HG03280 (cell line): Measurements from ENCODE around the gene AK6.
"Not testable (repeated sequence)": the region's sequence is repeated elsewhere in the genome, so short reads cannot be mapped to it uniquely, and the experiment has no call there.

Experiments
- ATAC-seq: cut with Tn5 transposase; IDR thresholded peaks from one replicate; pipeline ENCODE4 v1.9.1; 2021; ENCODE audit warnings: mild to moderate bottlenecking, moderate library complexity; ENCODE audit not compliant: unreplicated experiment

Gene AK6

DNA sequence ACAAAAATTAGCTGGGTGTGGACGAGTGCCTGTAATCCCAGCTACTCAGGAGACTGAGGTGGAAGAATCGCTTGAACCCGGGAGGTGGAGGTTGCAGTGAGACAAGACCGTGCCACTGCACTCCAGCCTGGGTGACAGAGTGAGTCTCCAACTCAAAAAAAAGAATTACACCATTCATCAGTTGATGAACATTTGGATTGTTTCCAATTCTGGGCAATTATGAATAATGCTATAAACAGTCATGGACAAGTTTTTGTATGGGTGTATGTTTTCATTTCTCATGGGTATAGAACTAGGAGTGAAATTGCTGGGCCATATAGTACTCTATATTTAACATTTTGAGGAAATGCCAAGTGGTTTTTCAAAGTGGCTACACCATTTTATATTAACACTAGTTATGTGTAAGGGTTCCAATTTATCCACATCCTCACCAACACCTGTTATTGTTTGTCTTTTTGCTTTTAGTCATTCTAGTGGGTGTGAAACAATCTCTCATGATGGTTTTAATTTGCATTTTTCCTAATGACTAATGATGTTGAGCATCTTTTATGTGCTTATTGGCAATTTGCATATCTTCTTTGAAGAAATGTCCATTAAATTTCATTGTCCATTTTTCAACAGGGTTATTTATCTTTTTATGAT is 27.7 kb downstream of the AK6 start:
- no peak for ATAC-seq

DNA sequence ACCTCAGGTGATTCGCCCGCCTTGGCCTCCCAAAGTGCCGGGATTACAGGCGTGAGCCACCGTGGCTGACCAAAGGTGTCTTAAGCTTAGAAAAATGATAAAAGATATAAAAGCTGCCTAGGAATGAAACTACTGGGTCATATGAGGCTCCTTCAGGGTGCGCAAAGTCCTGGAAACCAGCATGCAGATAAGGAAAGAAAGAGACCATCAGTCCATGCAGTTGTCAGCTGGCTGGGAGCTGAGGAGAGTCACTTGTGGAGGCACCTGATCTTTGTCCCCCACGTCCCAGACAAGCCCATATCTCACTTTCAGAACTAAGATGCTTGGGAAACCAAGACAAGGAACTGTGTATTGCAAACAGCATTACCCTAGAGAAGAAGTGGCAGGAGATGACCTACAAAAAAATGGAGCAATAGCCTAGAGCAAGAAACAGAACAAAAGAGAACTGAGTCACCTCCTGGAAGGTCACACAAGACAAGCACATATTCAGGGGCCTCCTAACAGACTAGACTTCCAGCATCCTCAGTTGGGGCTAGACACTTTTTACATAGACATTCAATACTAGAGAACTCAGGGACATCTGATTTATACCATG is 33.9 kb downstream of the AK6 start:
- no peak for ATAC-seq

DNA sequence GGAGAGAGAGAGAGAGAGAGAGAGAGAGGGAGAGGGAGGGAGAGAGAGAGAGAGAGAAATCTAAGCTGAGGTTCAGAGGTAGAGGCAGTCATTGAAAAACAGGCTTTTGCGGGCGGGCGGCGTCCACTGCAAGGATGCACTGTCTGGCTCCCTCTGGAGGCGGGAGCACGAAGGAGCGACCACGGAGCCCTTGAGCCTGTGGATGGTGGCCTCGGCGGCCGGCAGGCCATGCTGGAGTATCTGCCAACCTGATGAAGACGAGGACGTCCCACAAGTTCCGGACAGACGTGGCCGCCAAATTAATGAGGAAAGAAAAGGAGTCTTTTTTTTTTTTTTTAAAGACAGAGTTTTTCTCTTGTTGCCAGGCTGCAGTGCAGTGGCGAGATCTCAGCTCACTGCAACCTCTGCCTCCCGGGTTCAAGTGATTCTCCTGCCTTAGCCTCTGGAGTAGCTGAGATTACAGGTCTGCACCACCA is 34.5 kb downstream of the AK6 start:
- peak; percentile 60 for ATAC-seq

DNA sequence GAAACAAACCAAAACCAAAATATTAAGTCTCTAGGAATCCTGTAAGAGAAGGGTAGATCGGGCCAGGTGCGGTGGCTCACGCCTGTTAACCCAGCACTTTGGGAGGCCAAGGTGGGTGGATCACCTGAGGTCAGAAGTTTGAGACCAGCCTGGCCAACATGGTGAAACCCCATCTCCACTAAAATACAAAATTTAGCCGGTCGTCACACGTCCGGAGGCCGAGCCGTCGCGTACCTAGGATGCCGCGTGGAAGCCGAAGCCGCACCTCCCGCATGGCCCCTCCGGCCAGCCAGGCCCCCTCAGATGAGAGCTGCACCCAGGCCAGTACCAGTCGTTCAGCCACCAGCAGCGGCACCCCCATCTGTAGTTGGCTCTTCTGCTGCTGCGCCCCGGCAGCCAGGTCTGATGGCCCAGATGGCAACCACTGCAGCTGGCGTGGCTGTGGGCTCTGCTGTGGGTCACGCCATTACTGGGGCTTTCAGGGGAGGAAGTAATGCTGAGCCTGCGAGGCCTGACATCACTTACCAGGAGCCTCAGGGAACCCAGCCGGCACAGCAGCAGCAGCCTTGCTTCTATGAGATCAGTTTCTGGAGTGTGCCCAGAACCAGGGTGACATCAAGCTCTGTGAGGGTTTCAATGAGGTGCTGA is 35.5 kb downstream of the AK6 start:
- not testable (repeated sequence) for ATAC-seq

DNA sequence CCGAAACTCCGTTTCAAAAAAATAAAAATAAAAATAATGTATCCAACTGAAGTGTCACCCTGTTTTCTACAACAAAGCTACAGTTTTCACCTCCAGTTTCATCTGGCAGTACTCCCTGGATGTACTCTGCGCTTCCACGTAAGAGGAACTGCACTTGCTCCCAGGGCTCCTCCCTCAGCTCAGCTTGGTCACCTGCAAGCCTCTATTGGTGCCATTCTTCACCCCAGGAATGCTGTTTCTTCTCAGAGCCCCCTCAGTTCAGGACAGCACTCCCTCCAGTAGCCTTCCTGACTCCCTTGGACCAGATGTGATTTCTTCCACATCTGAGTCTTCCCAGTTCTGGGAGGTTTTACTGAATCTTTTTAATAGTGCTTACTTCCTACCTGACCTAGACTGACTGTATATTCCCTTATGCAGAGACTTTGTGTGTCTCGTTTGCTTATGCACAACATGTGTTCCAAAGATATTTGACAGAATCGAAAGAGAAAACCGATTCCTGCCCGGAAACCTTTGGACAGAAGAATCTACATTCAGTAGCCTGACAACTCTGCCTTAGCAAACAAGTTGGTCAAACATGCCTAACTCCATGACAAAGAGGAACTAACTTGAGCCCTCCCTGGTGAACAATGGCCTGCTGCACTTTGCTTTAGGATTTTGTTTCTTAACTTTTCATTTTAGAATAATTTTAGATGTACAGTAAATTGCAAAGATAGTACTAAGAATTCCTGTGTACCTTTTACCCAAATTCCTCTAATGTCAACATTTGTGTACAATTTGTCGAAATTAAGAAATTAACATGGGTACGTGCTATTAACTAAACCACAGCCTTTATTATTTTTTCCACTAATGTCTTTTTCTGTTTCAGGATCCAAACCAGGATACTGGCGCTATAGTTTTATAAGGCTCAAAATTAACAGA is 37.5 kb downstream of the AK6 start:
- no peak for ATAC-seq

DNA sequence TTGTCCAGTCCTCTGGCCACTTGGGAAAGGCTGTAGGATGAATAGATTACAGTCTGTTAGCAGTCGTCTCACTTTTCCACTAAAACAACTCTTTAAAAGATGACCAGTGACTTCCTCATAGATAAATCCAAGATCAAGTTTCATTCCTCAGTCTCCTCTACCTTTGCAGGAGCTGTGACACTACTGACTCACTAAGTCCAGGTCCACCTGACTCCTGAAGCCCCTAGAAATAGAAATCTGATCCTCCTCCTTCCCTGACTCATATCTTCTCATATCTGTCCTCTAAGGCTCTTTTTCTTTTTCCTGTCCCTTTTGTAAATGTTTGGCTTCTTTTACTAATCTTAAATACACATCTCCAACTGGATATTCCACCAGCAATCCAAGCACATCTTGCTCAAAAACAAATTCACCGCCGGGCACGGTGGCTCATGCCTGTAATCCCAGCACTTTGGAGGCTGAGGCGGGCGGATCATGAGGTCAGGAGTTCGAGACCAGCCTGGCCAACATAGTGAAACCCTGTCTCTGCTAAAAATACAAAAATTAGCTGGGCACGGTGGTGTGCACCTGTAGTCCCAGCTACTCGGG is 39.3 kb downstream of the AK6 start:
- no peak for ATAC-seq

DNA sequence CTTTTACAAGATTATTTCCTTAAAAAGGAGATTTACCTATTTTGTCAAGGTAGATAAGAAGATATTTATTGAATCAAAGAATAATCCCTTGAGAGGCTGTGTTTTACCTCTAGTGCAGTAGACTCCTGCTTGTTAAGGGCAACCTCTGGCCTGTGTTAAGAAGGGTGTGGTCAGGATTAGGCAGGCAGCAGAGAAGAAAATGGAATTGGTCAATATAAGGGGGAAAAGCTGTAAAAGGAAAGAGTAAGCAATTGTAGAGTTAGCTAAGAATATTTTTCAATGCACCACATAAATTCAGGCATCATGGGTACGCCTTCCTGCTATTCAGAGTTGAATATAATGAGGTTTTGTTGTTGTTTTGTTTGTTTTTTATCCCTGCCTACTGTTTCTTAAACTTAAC is 43.0 kb downstream of the AK6 start:
- ATAC-seq, result no peak

DNA sequence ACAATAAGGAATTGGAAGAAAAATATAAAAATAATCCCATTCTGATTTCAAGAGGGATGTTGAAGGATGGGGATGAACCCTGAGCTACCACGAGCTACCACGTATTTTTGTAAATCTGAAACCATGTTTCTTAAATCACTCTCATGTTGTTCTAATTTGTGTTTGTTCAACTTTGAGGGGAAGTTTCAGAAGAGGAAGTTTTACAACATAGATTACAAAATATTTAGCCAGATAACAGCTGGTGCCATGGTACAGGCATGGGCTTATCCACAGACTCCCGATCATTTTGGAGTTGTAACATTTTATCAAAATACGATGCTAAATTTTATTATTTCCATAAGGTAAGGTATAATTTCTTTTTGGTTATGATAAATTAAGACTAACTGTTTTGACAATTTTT is 51.9 kb downstream of the AK6 start:
- ATAC-seq, result no peak

DNA sequence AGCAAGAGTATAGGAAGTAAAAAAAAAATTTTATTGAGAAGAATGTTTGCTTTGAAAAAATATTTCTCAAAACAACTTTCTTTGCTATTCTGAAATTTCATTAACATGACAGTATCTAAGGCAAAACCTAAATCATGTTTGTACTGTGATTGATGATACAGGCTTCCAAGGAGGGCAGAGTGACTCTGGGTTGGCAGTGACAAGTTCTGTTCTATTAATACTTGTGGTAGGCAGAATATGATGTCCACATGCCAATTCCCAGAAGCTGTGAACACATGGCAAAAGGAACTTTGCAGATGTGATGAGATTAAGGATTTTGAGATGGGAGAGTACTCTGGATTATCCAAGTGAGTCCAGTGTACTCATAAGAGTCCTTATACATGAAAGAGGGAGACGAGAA is 53.3 kb downstream of the AK6 start:
- no peak for ATAC-seq

DNA sequence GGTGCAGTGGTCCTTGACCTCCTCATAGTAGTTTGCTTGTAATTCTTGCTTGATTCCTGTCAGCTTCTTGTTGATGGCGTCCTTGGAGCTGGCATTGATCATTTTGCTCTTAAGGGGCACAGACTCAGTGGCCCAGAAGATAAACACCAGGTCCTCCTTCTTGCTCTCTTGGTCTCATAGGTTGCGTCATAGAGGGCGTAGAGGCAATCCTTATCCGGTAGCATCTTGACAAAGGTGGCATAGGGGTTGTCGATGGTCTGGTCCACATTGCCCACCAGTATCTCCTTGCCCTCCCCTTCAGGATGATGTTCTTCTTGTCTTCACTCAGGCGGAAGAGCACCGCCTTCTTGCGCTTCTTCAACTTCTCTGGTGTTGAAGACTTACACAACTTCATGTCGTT is 55.9 kb downstream of the AK6 start:
- no peak for ATAC-seq

DNA sequence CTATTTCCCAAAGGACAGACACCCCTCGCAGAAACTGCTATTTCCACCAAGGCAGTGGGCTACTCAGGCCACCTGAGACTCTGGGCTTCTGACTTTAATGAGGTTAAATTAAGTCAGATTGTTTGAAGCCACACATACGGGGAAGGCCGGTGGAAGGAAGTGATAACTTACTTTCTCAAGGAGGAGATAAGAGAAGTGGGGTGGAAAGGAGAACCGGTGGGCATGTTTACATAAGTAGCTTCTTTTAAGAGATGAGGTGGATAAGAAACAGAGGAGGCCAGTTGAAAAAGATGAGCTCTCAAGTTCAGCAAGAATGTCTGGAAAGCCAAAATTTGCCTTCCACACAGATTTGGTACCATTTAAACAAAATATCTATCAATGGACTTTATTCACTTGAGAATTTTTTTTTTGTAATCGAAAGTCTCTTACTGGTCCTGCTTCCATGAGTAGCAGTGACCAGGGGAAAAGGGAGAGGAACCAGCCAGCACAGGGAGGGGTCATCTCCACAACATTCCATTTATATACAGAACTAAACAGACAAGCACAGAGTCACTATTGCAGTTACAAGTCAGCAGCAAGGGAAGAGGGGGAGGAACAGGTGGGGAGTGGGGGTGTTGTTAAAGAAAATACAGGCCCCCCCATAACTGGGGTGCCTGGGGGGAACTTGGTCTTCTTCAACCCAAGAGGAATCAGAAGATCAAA is 56.7 kb downstream of the AK6 start:
- ATAC-seq, result no peak

DNA sequence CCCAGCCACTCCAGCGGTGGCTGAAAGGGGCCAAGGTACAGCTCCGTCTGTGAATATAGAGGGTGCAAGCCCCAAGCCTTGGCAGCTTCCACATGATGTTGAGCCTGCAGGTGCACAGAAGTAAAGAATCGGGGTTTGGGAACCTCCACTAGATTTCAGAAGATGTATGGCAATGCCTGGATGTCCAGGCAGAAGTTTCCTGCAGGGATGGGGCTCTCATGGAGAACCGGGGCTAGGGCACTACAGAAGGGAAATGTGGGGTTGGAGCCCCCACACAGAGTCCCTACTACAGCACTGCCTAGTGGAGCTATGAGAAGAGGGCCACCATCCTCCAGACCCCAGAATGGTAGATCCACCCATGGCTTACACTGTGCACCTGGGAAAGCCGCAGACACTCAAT is 59.9 kb downstream of the AK6 start:
- ATAC-seq, result no peak

DNA sequence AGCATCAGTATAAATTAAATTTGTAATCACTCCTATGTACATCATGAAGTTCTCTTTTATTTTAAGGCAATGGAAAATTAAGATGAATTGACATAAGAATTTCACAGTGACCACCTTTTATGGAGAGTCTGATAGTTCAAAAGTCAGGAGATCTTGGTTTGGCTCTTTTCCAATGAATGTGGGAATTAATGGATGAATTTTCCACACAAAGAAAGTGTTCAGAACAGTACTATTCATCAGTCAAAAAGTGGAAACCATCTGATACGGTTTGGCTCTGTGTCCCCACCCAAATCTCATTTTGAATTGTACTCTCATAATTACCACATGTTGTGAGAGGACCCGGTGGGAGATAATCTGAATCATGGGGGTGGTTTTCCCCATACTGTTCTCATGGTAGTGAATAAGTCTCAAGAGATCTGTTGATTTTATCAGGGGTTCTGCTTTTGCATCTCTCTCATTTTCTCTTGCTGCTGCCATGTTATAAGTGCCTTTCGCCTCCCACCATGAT is 61.2 kb downstream of the AK6 start:
- no peak for ATAC-seq

DNA sequence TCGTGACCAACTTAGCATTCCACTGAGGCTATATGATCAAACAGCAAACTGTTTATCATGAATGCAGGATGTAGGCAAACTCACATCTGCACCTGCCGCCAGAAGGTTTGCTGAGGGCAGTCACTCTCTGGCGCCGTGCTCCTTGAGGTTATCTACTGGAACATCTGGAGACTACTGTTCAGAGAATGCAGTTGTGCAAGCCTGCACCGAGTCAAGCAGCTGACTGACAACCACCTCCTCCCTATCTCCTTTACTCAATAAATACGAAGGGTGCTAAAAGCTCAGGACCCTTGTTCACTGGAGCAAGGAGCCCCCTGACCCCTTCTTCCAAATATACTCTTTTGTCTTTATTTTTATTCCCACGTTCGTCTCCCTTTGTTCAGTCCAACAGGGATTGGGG is 63.8 kb downstream of the AK6 start:
- no peak for ATAC-seq
